PC-3 (cell line): ENCODE results near the gene TBX1. TPM values are rescaled to one million over a fixed set of nuclear protein-coding genes. Genes with fewer than 3 reads are reported as not detected.
"Not testable (repeated sequence)": the region's sequence is repeated elsewhere in the genome, so short reads cannot be mapped to it uniquely, and the experiment has no call there.

ENCODE experiments used
- ATAC-seq: fragments of 200-7000 bp; cut with Tn5 transposase; 2 replicates; pipeline ENCODE4 v1.9.1; 2020; ENCODE audit warnings: mild to moderate bottlenecking, moderate library complexity
- BruUV-seq: library from RNA; stranded (reverse); fragments of 400-500 nt; replicated peaks from 2 replicates; lab custom pipeline; 2021; lab: Mats Ljungman, UMichigan
- CTCF ChIA-PET: fragments of 300-600 bp; sonication (Branson Sonifier 250); formaldehyde crosslinking; loops from one replicate; lab custom pipeline; 2022; ENCODE audit warnings: antibody characterized with exemption; lab: Charles Lee
- POLR2A ChIA-PET: fragments of 300-600 bp; sonication (Branson Sonifier 250); formaldehyde crosslinking; loops from one replicate; lab custom pipeline; 2022; ENCODE audit warnings: antibody characterized with exemption; ENCODE audit not compliant: unreplicated experiment; lab: Charles Lee
- DNase-seq: peaks from one replicate; pipeline ENCODE4 v3.0.0-alpha.2; 2015
- H2AFZ ChIP-seq: fragments of 300-600 bp; sonication (generic); 2 replicates; pipeline ENCODE4 v1.6.0; 2016; ENCODE audit warnings: antibody characterized with exemption, low read length
- H3F3A ChIP-seq: fragments of 300-600 bp; sonication (generic); one replicate; pipeline ENCODE4 v1.6.0; 2017; ENCODE audit warnings: antibody characterized with exemption, low read length, control low read depth, mild to moderate bottlenecking; ENCODE audit not compliant: unreplicated experiment
- H3K27ac ChIP-seq: fragments of 300-600 bp; sonication (generic); 2 replicates; pipeline ENCODE4 v1.5.1; 2016; ENCODE audit warnings: mild to moderate bottlenecking, low read length
- H3K27me3 ChIP-seq: fragments of 300-600 bp; sonication (generic); 2 replicates; pipeline ENCODE4 v1.6.1; 2016; ENCODE audit warnings: low read length, mixed read lengths
- H3K36me3 ChIP-seq: fragments of 300-600 bp; sonication (generic); 2 replicates; pipeline ENCODE4 v1.6.1; 2016; ENCODE audit warnings: low read depth, mixed run types, low read length, mixed read lengths
- H3K4me1 ChIP-seq: fragments of 300-600 bp; sonication (generic); 2 replicates; pipeline ENCODE4 v1.5.1; 2016; ENCODE audit warnings: low read length; ENCODE audit not compliant: insufficient read depth
- H3K4me2 ChIP-seq: fragments of 300-600 bp; sonication (generic); 2 replicates; pipeline ENCODE4 v1.6.0; 2016; ENCODE audit warnings: low read length
- H3K4me3 ChIP-seq: fragments of 300-600 bp; sonication (generic); 2 replicates; pipeline ENCODE4 v1.5.1; 2016; ENCODE audit warnings: mild to moderate bottlenecking, low read length, mixed read lengths
- H3K79me2 ChIP-seq: fragments of 300-600 bp; sonication (generic); 2 replicates; pipeline ENCODE4 v1.6.1; 2017; ENCODE audit warnings: low read length, mixed read lengths
- H3K9ac ChIP-seq: fragments of 300-600 bp; sonication (generic); 2 replicates; pipeline ENCODE4 v1.6.0; 2016; ENCODE audit warnings: mild to moderate bottlenecking, low read length
- H3K9me2 ChIP-seq: fragments of 300-600 bp; sonication (generic); replicated peaks from 2 replicates; pipeline ENCODE4 v1.6.1; 2016; ENCODE audit warnings: mixed run types, low read length, mixed read lengths
- H3K9me3 ChIP-seq: fragments of 300-600 bp; sonication (generic); 2 replicates; pipeline ENCODE4 v1.6.1; 2016; ENCODE audit warnings: low read length, mixed read lengths
- H4K20me1 ChIP-seq: fragments of 300-600 bp; sonication (generic); 2 replicates; pipeline ENCODE4 v1.6.1; 2016; ENCODE audit warnings: low read length, mixed read lengths
- EZH2 ChIP-seq: fragments of 300-600 bp; sonication (generic); IDR thresholded peaks from one replicate; pipeline ENCODE4 v1.6.1; 2017; ENCODE audit warnings: antibody characterized with exemption, mild to moderate bottlenecking, low read length; ENCODE audit not compliant: unreplicated experiment
- EZH2phosphoT487 ChIP-seq: fragments of 300-600 bp; sonication (generic); IDR thresholded peaks from 2 replicates; pipeline ENCODE4 v1.6.1; 2018; ENCODE audit warnings: mild to moderate bottlenecking, antibody characterized with exemption, low read length, borderline replicate concordance
- intact Hi-C: fragments of 100-400 bp; cut with micrococcal nuclease; formaldehyde crosslinking; loops from 2 replicates; pipeline ENCODE4 v1.9.0; 2023
- total RNA-seq: library from RNA; depleted of rRNA; stranded (reverse); fragments of >200 nt; gene quantifications from 2 replicates; pipeline ENCODE4 v1.2.3, GENCODE V29; 2014
- TF ChIP-seq, protein P1 (sequence below): fragments of 300-600 bp; sonication (generic); conservative IDR thresholded peaks from 2 replicates; pipeline ENCODE4 v1.5.1; 2017; ENCODE audit warnings: antibody characterized with exemption, low read depth, mild to moderate bottlenecking, low read length

TBX1 gene
- total RNA-seq, 1 experiment from 2014 or later, result 18.6 TPM

DNA sequence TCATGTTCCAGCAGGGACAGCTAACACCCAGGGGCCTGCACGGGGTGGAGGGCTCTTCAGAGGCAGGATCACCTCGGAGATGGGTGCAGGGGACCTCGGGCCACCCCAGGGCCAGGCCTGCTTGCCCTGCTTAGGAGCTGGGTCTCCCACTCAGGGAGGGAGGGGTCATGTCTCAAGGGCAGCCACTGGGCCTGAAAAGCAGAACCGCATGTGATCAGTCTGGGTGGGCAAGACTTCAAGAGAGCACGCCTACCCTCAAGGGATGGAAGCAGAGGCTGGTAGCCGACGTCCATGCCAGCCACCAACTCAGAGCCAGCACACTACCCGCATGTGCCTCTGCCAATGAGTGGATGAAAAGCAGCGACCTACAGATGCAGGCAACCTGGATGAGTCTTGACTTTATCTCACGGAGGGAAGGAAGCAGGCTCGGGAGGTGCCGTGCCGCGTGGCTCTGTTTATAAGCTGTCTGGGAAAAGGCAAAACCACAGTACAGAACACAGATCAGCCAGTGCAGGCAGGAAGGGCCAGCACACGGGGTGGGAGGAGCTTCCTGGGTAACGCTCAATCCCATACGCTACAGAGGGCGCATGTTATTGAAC, 16.0 kb downstream of the TBX1 start:
- Histone ChIP-seq H3K27me3 (no peaks in the 10 kb centered on the region), H2AFZ (no peak overlapping the region), H3F3A (no peaks in the 10 kb centered on the region), H4K20me1 (no peaks in the 10 kb centered on the region), H3K9me3 (no peaks in the 10 kb centered on the region), H3K9me2 (no peaks in the 10 kb centered on the region), H3K4me2 (no peak overlapping the region), H3K4me3 (no peak overlapping the region), H3K4me1 (peaks cover 8% of the 10 kb centered on the region; the same call in 1 of the 2 replicates), H3K27ac (no peak overlapping the region), H3K36me3 (no peaks in the 10 kb centered on the region), H3K9ac (no peak overlapping the region), H3K79me2 (no peaks in the 10 kb centered on the region)
- TF ChIP-seq, protein P1, sequence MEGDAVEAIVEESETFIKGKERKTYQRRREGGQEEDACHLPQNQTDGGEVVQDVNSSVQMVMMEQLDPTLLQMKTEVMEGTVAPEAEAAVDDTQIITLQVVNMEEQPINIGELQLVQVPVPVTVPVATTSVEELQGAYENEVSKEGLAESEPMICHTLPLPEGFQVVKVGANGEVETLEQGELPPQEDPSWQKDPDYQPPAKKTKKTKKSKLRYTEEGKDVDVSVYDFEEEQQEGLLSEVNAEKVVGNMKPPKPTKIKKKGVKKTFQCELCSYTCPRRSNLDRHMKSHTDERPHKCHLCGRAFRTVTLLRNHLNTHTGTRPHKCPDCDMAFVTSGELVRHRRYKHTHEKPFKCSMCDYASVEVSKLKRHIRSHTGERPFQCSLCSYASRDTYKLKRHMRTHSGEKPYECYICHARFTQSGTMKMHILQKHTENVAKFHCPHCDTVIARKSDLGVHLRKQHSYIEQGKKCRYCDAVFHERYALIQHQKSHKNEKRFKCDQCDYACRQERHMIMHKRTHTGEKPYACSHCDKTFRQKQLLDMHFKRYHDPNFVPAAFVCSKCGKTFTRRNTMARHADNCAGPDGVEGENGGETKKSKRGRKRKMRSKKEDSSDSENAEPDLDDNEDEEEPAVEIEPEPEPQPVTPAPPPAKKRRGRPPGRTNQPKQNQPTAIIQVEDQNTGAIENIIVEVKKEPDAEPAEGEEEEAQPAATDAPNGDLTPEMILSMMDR, result no peak
- TF ChIP-seq EZH2phosphoT487, result no peak
- no peak for TF ChIP-seq EZH2
- no peak for DNase-seq
- no TSS peak for BruUV-seq
- intact Hi-C loops, result no loop called here
- peak; percentile 41 for ATAC-seq
- POLR2A ChIA-PET, result no interaction called here
- CTCF ChIA-PET, result no interaction called here

DNA sequence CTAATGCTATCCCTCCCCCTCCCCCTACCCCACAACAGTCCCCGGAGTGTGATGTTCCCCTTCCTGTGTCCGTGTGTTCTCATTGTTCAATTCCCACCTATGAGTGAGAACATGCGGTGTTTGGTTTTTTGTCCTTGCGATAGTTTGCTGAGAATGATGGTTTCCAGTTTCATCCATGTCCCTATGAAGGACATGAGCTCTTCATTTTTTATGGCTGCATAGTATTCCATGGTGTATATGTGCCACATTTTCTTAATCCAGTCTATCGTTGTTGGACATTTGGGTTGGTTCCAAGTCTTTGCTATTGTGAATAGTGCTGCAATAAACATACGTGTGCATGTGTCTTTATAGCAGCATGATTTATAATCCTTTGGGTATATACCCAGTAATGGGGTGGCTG, 16.6 kb downstream of the TBX1 start:
- H3F3A ChIP-seq, ATAC-seq, H3K27me3 ChIP-seq, H3K9ac ChIP-seq, H3K4me1 ChIP-seq, H3K27ac ChIP-seq, DNase-seq, H3K4me3 ChIP-seq, H3K79me2 ChIP-seq, H3K4me2 ChIP-seq, H2AFZ ChIP-seq, H3K9me3 ChIP-seq, POLR2A ChIA-PET, BruUV-seq, intact Hi-C loops, H3K36me3 ChIP-seq, CTCF ChIA-PET, H3K9me2 ChIP-seq, H4K20me1 ChIP-seq: not testable (repeated sequence)

DNA sequence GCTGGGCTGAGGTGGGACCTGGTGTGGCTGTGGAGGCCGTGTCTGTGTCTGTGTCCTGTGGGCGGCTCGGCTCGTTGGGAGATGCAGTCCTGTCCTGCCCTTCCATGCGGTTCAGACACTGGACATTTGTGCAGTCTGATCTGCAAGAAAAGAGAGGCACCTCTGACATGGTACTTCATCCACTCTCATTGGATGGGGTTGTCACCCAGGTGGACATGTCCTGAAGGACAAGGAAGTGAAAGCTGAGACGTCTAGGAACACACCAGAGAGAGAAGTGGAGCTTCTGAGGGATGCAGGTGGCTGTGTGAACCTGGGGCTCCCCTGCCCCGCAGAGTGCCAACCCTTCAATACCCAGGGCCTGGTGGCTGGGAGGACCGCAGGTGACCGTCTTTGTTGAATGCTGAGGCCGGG, 18.4 kb downstream of the TBX1 start:
- ATAC-seq (no peak), DNase-seq (no peak)
- H3K27ac ChIP-seq, result no peak overlapping the region
- H3F3A ChIP-seq, result no peaks in the 10 kb centered on the region
- H3K9me2 ChIP-seq, result no peaks in the 10 kb centered on the region
- no peaks in the 10 kb centered on the region for H4K20me1 ChIP-seq
- POLR2A ChIA-PET, result no interaction called here
- CTCF ChIA-PET, result no interaction called here
- H3K4me3 ChIP-seq, result no peak overlapping the region
- no peaks in the 10 kb centered on the region for H3K27me3 ChIP-seq
- no peak overlapping the region for H2AFZ ChIP-seq
- no peaks in the 10 kb centered on the region for H3K36me3 ChIP-seq
- no peak for TF ChIP-seq EZH2
- TF ChIP-seq, protein P1, result no peak
- no peak overlapping the region for H3K9ac ChIP-seq
- no peak overlapping the region for H3K4me2 ChIP-seq
- BruUV-seq, result no TSS peak
- intact Hi-C loops, result no loop called here
- H3K4me1 ChIP-seq, result peaks cover 8% of the 10 kb centered on the region; the same call in 1 of the 2 replicates
- no peaks in the 10 kb centered on the region for H3K79me2 ChIP-seq
- no peaks in the 10 kb centered on the region for H3K9me3 ChIP-seq
